Measurements from ENCODE around the gene GRID1.

GRID1 gene

GRCh38 chr10:86164960-86165630 is 201.5 kb downstream of the GRID1 start:
- in situ Hi-C loops (cut with MboI; ENCODE audit: low pct_unique_long_range_greater_than_20kb, low sequenced_read_pairs, unreplicated experiment), result no loop called here
- no peak for DNase-seq (ENCODE audit: low spot score)
- no peak for TF ChIP-seq CTCF (IDR thresholded peaks at IDR 0.05; ENCODE audit: extremely low read depth, insufficient read depth, missing control alignments)

GRCh38 chr10:86164174-86164774 is 202.3 kb downstream of the GRID1 start:
- in situ Hi-C loops (cut with MboI; ENCODE audit: low pct_unique_long_range_greater_than_20kb, low sequenced_read_pairs, unreplicated experiment), result no loop called here
- no peak for DNase-seq (ENCODE audit: low spot score)
- no peak for TF ChIP-seq CTCF (IDR thresholded peaks at IDR 0.05; ENCODE audit: extremely low read depth, insufficient read depth, missing control alignments)

- TF ChIP-seq CTCF (IDR thresholded peaks at IDR 0.05; ENCODE audit: extremely low read depth, insufficient read depth, missing control alignments), result no peak
- DNase-seq (ENCODE audit: low spot score), result no peak
- in situ Hi-C loops (cut with MboI; ENCODE audit: low pct_unique_long_range_greater_than_20kb, low sequenced_read_pairs, unreplicated experiment), result no loop called here
These were observed 202.9 kb downstream of the GRID1 start for GRCh38 chr10:86163522-86164173.

GRCh38 chr10:86162696-86163400 is 203.7 kb downstream of the GRID1 start:
- in situ Hi-C loops (cut with MboI; ENCODE audit: low pct_unique_long_range_greater_than_20kb, low sequenced_read_pairs, unreplicated experiment), result no loop called here
- no peak for DNase-seq (ENCODE audit: low spot score)
- TF ChIP-seq CTCF (IDR thresholded peaks at IDR 0.05; ENCODE audit: extremely low read depth, insufficient read depth, missing control alignments), result no peak

- no peak for DNase-seq (ENCODE audit: low spot score)
- in situ Hi-C loops (cut with MboI; ENCODE audit: low pct_unique_long_range_greater_than_20kb, low sequenced_read_pairs, unreplicated experiment), result no loop called here
- no peak for TF ChIP-seq CTCF (IDR thresholded peaks at IDR 0.05; ENCODE audit: extremely low read depth, insufficient read depth, missing control alignments)
These were observed 204.6 kb downstream of the GRID1 start for GRCh38 chr10:86162036-86162435.

GRCh38 chr10:86160890-86161585 is 205.6 kb downstream of the GRID1 start:
- TF ChIP-seq CTCF (IDR thresholded peaks at IDR 0.05; ENCODE audit: extremely low read depth, insufficient read depth, missing control alignments), result no peak
- in situ Hi-C loops (cut with MboI; ENCODE audit: low pct_unique_long_range_greater_than_20kb, low sequenced_read_pairs, unreplicated experiment), result no loop called here
- no peak for DNase-seq (ENCODE audit: low spot score)
